Hematopoietic multipotent progenitor cell treated with erythropoietin and hydrocortisone succinate and interleukin-3 and kit ligand, for 4 days (in vitro differentiated cells): ENCODE data around the gene AKNA.

Source experiments
- DNase-seq: peaks from one replicate; pipeline ENCODE4 v3.0.0-alpha.2; 2015

AKNA gene

GRCh38 chr9:114374936-114375335 lies 12.8 kb downstream of the AKNA start:
- DNase-seq: peak; percentile 48

GRCh38 chr9:114373960-114374730 lies 13.6 kb downstream of the AKNA start:
- DNase-seq: peak; percentile 30

GRCh38 chr9:114372921-114373448 lies 14.8 kb downstream of the AKNA start:
- DNase-seq: peak; percentile 96

- DNase-seq: peak; percentile 91
These were observed 15.5 kb downstream of the AKNA start for GRCh38 chr9:114371973-114372917.

- no peak for DNase-seq
These were observed 16.3 kb downstream of the AKNA start for GRCh38 chr9:114371343-114371944.

- no peak for DNase-seq
These were observed 16.8 kb downstream of the AKNA start for GRCh38 chr9:114370968-114371320.

- no peak for DNase-seq
These were observed 17.4 kb downstream of the AKNA start for GRCh38 chr9:114370251-114370967.

- DNase-seq: no peak
These were observed 18.3 kb downstream of the AKNA start for GRCh38 chr9:114369216-114370130.

GRCh38 chr9:114367772-114368569 lies 19.8 kb downstream of the AKNA start:
- DNase-seq: no peak

GRCh38 chr9:114367366-114367765 lies 20.4 kb downstream of the AKNA start:
- DNase-seq: no peak

- DNase-seq: peak; percentile 59
These were observed 21.3 kb downstream of the AKNA start for GRCh38 chr9:114366334-114367128.

- no peak for DNase-seq
These were observed 22.6 kb downstream of the AKNA start for GRCh38 chr9:114365194-114365593.

GRCh38 chr9:114364134-114365041 lies 23.4 kb downstream of the AKNA start:
- peak; percentile 86 for DNase-seq

- DNase-seq: no peak
These were observed 24.4 kb downstream of the AKNA start for GRCh38 chr9:114363424-114363823.

- no peak for DNase-seq
These were observed 25.4 kb downstream of the AKNA start for GRCh38 chr9:114362394-114362793.

GRCh38 chr9:114361542-114361941 lies 26.2 kb downstream of the AKNA start:
- DNase-seq: no peak

GRCh38 chr9:114359801-114360200 lies 28.0 kb downstream of the AKNA start:
- no peak for DNase-seq

GRCh38 chr9:114357911-114358328 lies 29.9 kb downstream of the AKNA start:
- DNase-seq: no peak

GRCh38 chr9:114357360-114357759 lies 30.4 kb downstream of the AKNA start:
- DNase-seq: no peak
